ENCODE results near the gene MINDY2.
A peak's percentile ranks its signal among the peaks of the same experiment; 100 is the strongest.
"Not testable (repeated sequence)": the region's sequence is repeated elsewhere in the genome, so short reads cannot be mapped to it uniquely, and the experiment has no call there.

MINDY2 gene

GRCh38 chr15:58749532-58750337 is 21.4 kb upstream of the MINDY2 start, which contains the start of gene ADAM10:
Gene ADAM10, minus strand, starts transcription at chr15:58749707. Its CDS starts 173 bp downstream, at chr15:58749534.
- peak; percentile 98 to 99 for DNase-seq (ENCODE audit: low read depth in 2 of 2)

- DNase-seq (ENCODE audit: low read depth in 2 of 2) = no peak
Measured at GRCh38 chr15:58752716-58753115, 18.4 kb upstream of the MINDY2 start.

- DNase-seq (ENCODE audit: low read depth in 2 of 2) = no peak
Measured at GRCh38 chr15:58755350-58755749, 15.8 kb upstream of the MINDY2 start.

- DNase-seq (ENCODE audit: low read depth in 2 of 2) = no peak
Measured at GRCh38 chr15:58755956-58756355, 15.1 kb upstream of the MINDY2 start.

GRCh38 chr15:58758141-58758540 is 13.0 kb upstream of the MINDY2 start:
- DNase-seq (ENCODE audit: low read depth in 2 of 2) = no peak

GRCh38 chr15:58760385-58761009 is 10.6 kb upstream of the MINDY2 start:
- DNase-seq (ENCODE audit: low read depth in 2 of 2) = no peak

GRCh38 chr15:58761010-58761388 is 10.1 kb upstream of the MINDY2 start:
- no peak for DNase-seq (ENCODE audit: low read depth in 2 of 2)

GRCh38 chr15:58762285-58762684 is 8.8 kb upstream of the MINDY2 start:
- no peak for DNase-seq (ENCODE audit: low read depth in 2 of 2)

- no peak for DNase-seq (ENCODE audit: low read depth in 2 of 2)
Measured at GRCh38 chr15:58762731-58763130, 8.4 kb upstream of the MINDY2 start.

GRCh38 chr15:58764468-58764867 is 6.6 kb upstream of the MINDY2 start:
- no peak for DNase-seq (ENCODE audit: low read depth in 2 of 2)

GRCh38 chr15:58766290-58766689 is 4.8 kb upstream of the MINDY2 start:
- DNase-seq (ENCODE audit: low read depth in 2 of 2) = no peak

- not testable (repeated sequence) for DNase-seq (ENCODE audit: low read depth in 2 of 2)
Measured at GRCh38 chr15:58768601-58769004, 2.5 kb upstream of the MINDY2 start.

- no peak for DNase-seq (ENCODE audit: low read depth in 2 of 2)
Measured at GRCh38 chr15:58770519-58770856, 614 bp upstream of the MINDY2 start.

GRCh38 chr15:58771621-58772250 is 634 bp downstream of the MINDY2 start:
- DNase-seq (ENCODE audit: low read depth in 2 of 2) = no peak

GRCh38 chr15:58773024-58773423 is 1.9 kb downstream of the MINDY2 start:
- no peak for DNase-seq (ENCODE audit: low read depth in 2 of 2)

- no peak for DNase-seq (ENCODE audit: low read depth in 2 of 2)
Measured at GRCh38 chr15:58775402-58775801, 4.3 kb downstream of the MINDY2 start.

- DNase-seq (ENCODE audit: low read depth in 2 of 2) = no peak
Measured at GRCh38 chr15:58777107-58777506, 6.0 kb downstream of the MINDY2 start.

- no peak for DNase-seq (ENCODE audit: low read depth in 2 of 2)
Measured at GRCh38 chr15:58779554-58779953, 8.5 kb downstream of the MINDY2 start.

GRCh38 chr15:58785355-58785754 is 14.3 kb downstream of the MINDY2 start:
- DNase-seq (ENCODE audit: low read depth in 2 of 2) = no peak

- DNase-seq (ENCODE audit: low read depth in 2 of 2) = no peak
Measured at GRCh38 chr15:58788056-58788710, 17.1 kb downstream of the MINDY2 start.

- DNase-seq (ENCODE audit: low read depth in 2 of 2) = no peak
Measured at GRCh38 chr15:58793862-58794261, 22.8 kb downstream of the MINDY2 start.

- DNase-seq (ENCODE audit: low read depth in 2 of 2) = no peak
Measured at GRCh38 chr15:58795825-58796224, 24.7 kb downstream of the MINDY2 start.

Measured in stimulated activated CD4-positive, alpha-beta T cell treated with anti-CD3 and anti-CD28 coated beads, Interleukin-1b, Interleukin-23, amount 100 ng/mL, for 1 hour (primary cell).